SIG-M5 treated with dmso at 0.1 percent for 504 hours (cell line): ENCODE data around the gene FBXL7.

Experiments used
- DNase-seq: peaks from one replicate; lab custom pipeline; 2025; ENCODE audit not compliant: unreplicated experiment; lab: John Stamatoyannopoulos, UW

Gene FBXL7

DNA sequence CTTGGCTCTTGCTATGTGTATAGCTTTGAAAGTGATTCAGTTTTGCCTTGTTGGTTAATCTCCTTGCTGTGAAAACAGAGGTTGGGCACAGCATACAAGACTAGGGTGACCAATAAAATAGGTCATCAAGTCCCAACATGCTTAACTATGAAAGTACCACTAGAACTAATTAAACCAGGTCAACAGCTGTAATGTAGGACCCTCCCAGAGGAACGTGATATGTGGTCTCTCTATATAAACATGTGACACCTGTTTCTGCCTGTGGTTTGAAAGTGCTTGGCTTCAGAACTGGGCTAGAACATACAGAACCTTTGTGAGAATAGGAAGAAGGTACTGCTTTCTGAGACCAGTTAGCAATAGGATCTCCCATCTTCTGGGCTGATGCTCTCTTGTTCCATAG is 297.1 kb downstream of the FBXL7 start:
- DNase-seq = no peak

GRCh38 chr5:15798006-15798405 is 298.0 kb downstream of the FBXL7 start:
- DNase-seq = no peak

GRCh38 chr5:15799014-15799413 is 299.0 kb downstream of the FBXL7 start:
- no peak for DNase-seq

GRCh38 chr5:15799612-15800011 is 299.6 kb downstream of the FBXL7 start:
- no peak for DNase-seq

DNA sequence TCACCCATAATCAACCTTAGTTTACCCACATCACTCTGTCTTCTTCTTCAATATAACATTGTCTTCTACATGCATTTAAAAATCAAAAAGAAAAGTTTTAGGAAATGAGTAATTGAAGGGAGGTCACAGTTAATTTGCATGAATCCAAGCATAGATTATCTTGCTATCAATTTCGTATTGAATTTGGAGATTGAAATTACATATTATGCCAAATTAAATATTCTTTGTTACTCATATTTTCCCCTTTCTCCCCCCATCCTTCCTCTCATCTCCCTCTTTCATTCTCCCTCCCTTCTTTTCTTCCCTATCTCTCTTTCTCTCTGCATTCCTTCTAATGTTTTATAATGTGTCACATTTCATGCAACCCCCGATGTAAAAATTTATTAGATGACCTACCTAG is 303.3 kb downstream of the FBXL7 start:
- no peak for DNase-seq

DNA sequence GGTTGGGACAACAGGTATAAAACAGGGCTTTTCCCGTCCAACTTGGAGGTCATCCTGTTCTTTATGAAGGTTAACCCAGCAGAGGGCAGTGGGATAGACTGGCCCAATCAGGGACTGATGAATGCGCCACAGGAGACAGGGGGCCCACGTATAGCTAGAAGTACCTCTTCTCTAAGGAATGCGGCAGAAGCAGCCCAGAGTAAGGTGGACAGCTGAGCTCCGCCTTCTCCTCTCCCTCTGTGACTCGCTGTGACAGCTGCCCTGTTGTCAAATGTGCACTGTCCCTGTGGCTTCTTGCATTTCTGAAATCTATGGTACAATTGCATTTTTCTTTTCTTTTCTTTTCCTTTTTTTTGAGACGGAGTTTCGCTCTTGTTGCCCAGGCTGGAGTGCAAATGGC is 306.6 kb downstream of the FBXL7 start:
- no peak for DNase-seq

GRCh38 chr5:15807248-15807647 is 307.3 kb downstream of the FBXL7 start:
- no peak for DNase-seq

GRCh38 chr5:15807871-15808270 is 307.9 kb downstream of the FBXL7 start:
- DNase-seq = no peak

GRCh38 chr5:15808577-15808976 is 308.6 kb downstream of the FBXL7 start:
- no peak for DNase-seq

DNA sequence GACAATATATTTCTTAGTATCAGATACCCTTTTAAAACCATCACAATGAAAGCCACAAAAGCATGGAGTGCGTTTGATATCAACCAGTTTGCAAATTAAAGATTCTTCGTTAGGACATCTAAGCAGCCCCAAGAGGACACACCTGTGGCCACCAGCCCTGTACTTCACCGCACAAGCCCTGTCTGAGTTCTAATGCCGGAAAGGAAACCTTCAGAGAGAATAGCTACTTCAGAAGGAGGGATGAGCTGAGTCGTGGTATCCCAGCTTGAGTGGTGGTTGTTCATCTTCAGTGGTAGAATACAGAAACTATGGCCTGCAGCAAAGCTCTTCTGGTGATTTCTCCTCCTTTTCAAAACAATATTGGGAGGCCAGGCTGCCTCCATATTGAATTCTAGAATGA is 319.6 kb downstream of the FBXL7 start:
- no peak for DNase-seq

- DNase-seq = no peak
Observed at GRCh38 chr5:15821506-15821905, 321.5 kb downstream of the FBXL7 start.

- no peak for DNase-seq
Observed at GRCh38 chr5:15823398-15823797, 323.4 kb downstream of the FBXL7 start.

GRCh38 chr5:15827741-15828140 is 327.8 kb downstream of the FBXL7 start:
- no peak for DNase-seq

GRCh38 chr5:15831408-15831807 is 331.4 kb downstream of the FBXL7 start:
- no peak for DNase-seq

- no peak for DNase-seq
Observed at GRCh38 chr5:15833365-15833764, 333.4 kb downstream of the FBXL7 start.

DNA sequence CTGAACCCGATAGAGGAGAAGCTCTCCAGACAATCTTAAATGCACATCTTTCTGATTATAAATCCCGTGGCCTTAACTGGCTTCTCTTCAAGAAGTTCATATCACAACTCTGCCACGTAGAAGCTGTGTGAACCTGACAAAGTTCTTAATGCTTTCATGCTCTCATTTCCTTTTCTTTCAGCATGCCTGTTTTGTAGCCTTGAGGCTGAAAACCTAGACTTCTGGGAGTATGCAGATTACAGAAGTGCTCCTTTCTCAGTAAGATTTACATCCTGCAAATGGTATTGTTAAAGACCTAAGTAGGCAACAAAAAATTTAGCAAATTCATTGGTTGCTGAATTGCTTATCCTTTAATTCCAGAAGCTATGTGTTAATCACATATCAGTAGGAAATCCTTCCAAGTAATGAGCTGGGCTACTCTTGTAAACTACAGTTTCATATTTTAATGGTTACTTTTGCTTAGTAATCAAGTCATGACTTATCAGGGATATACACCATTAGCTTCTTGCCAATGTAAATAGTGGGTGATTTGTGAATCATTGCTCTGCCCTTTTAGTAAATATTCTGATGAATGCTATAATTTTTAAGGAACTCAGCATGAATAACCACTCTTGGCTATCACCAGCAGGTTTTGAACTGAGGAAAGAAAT is 334.7 kb downstream of the FBXL7 start:
- DNase-seq = no peak

GRCh38 chr5:15835514-15835913 is 335.5 kb downstream of the FBXL7 start:
- no peak for DNase-seq

- no peak for DNase-seq
Observed at GRCh38 chr5:15837551-15838289, 337.7 kb downstream of the FBXL7 start.

- DNase-seq = no peak
Observed at GRCh38 chr5:15844253-15844652, 344.3 kb downstream of the FBXL7 start.

DNA sequence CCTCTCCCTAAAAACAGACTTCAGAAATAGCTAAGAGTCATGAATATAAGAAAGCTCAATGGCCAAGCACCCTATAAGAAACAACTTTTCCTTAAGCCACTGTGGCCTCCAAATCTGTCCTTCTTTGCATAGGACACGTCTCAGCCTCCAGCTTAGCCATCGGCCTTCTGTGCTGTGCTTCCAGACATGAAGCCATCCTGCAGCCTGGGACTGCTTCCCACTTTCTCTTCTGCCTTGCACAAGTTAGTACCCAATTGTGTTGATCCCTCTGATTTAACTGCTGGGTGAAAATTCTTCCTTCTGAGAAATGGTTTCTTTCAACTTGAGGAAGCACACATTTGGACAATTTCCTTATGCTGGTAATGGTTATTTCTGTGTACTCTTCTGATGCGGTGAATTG is 344.9 kb downstream of the FBXL7 start:
- no peak for DNase-seq

GRCh38 chr5:15850536-15850935 is 350.6 kb downstream of the FBXL7 start:
- no peak for DNase-seq

GRCh38 chr5:15850939-15851341 is 351.0 kb downstream of the FBXL7 start:
- no peak for DNase-seq

- DNase-seq = no peak
Observed at GRCh38 chr5:15852217-15852616, 352.2 kb downstream of the FBXL7 start.
